Fibroblast of skin of right quadriceps (primary cell): Measurements from ENCODE around the gene EFEMP1.

Experiments
- DNase-seq: peaks from one replicate; pipeline ENCODE4 v3.0.0-alpha.2; 2013

Gene EFEMP1

DNA sequence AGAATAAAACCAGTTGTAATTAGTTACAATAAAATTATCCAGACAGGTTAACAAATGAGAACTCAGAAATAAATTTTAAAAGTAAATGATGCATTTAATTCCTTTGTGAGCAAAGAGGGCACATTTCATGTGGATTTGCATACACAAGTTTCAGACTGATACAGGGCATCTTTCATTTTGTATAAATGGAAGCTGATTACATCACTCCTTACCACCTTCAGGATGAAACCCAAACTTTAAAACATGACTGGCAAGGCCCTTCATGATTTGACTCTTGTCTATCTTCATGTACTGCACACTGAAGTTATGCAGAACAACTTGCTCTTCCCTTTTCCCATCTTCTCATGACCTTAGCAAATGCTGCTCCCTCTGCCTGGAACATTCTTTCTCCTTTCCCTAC, 26.9 kb downstream of the EFEMP1 start:
- no peak for DNase-seq

DNA sequence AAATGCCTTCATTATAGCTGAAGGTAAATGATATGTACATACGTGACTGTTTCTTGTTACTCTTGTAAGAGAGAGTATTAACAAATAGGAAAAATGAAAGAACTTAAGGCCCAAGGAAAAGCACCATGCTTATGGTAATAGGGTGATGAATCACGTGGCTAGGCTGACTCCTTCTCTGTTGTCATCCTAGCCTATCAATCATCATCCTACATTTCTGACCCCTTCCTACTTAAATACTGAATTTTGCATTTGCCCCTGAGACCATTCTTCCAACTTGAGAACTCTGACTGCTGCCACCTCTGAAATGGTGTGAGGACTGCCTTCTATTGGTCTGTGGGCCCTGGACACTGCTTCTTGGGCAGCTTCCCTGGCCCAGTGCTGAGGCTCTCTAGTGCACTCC, 28.9 kb downstream of the EFEMP1 start:
- no peak for DNase-seq

DNA sequence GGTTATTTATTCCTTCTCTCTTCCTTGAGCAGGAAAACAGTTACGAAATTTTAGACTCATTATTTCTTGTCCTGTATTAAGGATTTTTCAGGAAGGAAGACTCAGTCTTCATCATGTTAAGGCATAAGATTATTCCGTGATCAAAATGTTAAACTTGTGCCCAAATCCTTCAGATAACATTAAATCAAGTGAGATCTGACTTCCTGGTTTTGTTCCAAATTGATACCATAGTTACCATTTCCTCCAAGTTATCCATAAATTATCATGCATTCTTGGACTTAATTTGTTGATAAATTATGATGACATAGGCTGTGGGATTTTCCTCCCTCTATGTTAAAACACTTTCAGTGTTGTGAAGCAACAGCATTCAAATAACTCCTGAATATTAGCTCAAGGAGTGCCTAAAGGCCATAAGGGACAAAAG, 31.9 kb downstream of the EFEMP1 start:
- DNase-seq, result peak; percentile 66

DNA sequence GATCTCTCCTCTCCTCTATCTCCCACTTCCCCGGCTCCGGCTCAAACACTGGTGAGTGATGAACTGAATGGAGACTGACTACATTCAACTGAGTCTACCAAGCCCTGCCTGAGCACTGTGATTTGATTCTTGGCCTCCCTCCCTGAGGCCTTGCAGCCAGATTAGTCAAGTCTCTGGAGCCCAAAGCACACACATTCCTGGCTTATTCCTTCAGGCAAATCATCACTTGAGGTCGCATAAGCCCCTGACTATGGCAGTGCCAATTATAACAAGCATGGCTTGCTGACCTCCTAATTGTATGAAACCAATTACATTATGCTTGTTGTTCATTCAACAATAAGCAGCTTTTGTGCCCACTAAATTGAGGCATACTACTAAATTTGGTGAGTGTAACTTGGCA, 34.6 kb downstream of the EFEMP1 start:
- DNase-seq, result peak; percentile 59

DNA sequence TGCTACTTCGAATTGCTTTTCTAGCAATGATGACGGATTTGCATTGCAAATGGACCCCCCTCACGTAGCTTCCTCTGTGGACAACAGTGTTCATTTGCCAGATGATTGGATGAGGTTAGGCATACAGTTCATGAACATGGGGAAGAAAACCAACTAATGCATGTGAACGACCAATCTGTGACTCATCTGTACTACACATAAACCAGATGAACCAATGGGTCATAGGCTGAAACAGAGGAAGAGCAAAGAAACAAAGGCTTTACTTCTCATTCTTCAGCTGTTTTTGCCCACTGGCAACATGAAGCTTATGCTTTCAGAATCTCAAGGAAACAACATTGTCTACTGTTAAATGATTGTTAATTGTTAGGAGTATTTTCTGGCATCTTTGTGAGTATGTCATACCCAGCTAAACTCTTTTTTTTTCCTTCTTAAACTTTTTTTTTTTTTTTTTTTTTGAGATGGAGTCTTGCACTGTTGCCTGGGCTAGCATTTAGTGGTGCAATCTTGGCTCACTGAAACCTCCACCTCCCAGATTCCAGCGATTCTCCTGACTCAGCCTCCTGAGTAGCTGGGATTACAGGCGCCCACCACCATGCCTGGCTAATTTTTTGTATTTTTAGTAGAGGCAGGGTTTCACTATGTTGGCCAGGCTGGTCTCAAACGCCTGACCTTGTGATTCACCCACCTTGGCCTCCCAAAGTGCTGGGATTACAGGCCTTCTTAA, 35.5 kb downstream of the EFEMP1 start:
- DNase-seq, result peak; percentile 82

DNA sequence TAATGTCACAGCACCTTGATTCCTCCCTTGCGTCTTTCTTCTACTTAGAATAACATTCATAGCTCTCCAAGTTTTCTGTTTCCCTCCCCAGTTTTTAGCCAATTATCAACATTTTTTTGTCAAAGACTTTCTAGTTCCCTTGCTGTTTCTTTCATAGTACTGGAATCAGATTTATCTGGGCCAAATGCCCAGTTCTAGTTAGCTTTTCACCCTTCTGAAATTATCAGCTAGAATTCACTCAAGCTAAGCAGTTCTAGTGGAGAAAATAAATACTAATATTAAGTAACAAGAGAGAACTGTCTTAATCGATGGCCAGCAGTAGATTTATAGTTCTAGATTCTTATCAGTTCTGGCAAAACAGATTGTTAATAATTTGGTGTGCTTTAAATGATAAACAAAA, 36.2 kb downstream of the EFEMP1 start:
- peak; percentile 46 for DNase-seq

DNA sequence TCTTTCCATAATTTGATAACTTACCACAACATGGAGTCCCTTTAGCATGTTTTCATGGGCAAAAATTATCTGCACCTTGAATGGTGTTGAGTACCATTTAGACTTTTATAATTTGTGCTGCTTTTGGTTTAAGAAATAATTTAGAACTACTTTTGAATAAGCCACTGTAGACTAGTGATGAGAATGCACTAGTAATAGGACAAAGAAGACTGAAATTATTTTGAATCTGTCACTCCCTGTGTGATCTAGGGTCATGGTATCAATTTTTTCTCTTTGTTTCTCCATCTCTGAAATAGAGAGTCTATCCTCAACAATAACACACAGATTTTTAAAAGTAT, 37.7 kb downstream of the EFEMP1 start:
- no peak for DNase-seq

DNA sequence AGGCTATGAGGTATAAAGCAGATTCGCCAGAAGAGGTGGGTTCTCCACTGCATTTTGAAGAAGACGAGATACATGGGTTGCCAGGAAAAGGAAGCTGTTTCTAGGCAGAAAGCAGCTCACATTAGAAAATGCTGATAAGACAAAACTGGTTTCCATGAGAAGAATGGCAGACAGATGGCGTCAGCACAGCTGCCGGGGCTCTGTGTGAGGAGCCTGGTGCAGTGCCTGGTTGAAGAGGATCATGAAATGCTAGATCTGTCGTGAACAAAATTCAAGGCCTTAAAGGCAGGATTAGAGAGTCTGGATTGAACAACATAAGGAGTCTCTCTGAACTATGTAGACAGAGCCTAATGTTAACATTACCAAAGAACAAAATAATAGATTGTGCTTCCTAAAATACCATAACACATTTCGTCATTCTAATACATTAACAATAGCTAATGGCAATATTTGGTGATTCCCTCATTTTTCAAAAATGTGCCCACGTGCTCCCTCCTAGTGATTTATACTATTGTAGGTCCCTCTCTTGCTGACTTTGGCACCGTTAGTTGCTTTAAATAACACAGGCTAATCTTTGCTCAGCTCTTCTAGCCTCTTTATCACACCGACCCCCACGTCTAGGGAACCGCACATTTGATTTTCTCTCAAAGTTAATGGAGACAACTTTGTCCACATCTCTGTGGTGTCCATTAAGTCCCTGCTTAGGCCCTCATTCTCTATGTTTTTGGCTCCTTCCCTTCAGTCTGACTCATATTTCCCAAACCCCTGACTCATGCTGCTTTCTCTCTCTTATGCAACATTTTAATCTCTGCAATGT, 38.2 kb downstream of the EFEMP1 start:
- peak; percentile 95 for DNase-seq

DNA sequence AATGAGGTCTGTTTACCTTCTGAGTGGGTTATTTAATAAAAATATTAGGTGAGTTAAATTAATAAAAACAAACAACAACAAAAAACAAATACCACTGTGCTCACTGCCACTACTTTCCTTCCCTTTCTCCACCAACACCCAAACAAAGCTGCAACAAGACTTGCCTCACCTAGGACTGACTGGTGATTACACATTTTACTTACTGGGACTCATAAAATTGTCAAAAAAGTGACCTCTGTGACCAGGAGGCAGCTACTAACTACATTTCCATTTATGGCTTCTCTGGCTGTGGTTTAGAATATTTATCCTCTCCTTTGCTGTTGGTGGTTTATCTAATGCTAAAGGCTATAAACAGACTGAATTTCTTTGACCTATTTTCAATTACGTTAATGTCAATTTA, 39.8 kb downstream of the EFEMP1 start:
- DNase-seq, result no peak

DNA sequence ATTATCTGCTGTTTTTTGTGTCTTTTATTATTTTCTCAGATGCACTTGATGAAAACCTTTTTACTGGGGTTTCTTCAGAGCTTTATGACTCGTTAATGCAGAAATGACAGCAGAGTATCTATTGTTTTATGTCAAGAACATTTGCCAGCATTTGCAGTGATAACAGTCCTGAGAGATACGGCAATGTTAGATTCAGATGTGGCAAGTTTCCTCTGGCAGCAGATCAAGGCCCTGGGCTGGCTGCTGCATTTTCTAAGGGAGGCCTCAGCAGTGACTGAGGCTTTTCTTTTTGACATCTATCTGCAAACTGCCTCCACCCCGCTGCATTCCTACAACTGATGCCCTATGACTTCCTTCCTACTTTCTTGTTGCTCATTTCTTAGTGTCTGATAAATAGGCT, 40.2 kb downstream of the EFEMP1 start:
- peak; percentile 64 for DNase-seq

DNA sequence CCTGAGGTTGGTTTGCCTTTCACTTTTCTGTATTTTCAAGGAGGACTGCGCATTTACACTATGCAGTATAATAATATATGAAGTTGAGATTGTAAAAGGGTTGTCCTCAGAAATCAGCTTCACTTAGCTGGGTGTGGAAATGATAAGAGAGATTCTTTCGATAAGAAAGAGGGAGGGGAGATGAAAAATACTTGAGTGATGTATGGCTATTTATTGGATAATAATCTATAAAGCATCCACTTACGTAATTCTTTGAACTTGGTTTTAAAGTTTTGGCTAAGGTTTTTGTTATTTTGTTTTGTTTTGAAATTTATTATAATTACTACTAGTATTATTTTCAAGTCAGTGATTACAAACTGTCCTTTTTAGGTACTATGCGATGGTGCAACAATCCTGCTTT, 40.6 kb downstream of the EFEMP1 start:
- no peak for DNase-seq

DNA sequence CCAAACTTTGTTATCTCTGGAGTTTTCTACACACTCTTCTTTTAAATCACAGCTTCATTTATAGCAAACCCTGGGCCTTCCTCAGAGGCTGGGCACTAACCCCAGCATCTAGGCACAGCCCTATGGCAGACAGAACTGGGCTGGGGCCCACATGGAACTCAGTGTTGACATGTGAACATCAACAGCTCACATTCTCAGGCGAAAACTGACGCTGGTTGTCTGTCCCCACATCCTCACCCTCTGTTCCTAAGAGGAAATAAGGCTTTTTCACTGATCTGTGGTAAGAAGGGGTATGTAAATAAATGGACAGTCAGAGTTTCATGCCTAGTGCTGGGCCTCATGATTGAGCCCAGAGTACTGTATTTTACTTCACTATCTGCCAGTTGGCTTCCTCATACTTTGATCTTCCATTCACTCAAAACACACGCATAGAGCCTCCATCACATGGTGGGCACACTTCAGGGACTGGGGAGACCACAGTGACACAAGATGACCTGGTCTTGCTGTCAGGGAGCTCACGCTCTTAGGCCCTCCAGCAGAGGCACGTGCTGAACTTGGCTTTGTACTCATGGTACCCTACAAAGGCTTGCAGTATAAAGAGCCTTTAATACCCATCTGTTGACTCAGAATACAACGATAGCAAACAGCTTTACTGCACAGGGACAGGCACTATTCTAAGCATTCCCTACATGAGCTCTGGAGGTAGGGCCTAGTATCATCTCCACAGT, 43.0 kb downstream of the EFEMP1 start:
- DNase-seq, result no peak

DNA sequence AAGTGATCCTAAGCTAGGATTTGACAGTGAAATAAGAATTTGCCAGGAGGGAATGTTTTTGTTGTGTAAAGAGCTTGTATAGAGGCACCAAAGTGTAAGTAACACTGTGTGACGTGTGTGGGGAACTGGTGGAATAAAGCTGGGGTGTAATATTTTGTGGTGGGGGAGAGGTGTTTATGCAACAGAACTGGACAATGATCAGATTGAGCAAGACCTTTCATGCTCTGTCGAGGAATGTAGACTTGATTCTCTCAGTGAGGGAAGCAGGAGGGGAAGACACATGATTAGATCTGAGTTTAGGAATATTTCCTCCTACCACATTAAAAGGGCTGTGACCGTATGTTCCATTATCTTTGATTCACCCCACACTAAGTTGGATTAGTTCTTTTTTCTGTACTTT, 43.6 kb downstream of the EFEMP1 start:
- DNase-seq, result no peak

DNA sequence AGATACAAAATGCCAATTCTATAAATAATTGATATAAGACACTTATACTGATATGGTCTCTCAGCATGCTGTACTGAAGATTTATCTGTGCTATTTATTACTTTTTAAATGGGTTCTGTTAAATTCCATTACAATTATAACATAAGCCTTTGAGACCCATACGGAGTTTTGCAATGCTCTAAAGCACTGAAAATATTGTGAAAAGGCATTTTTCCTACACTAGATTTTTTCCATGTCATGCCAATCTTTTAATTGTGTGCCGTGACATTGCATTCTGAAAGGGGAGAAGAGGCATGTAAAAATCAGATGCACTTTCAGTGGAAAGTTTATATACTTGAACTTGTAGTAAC, 46.5 kb downstream of the EFEMP1 start:
- peak; percentile 86 for DNase-seq

DNA sequence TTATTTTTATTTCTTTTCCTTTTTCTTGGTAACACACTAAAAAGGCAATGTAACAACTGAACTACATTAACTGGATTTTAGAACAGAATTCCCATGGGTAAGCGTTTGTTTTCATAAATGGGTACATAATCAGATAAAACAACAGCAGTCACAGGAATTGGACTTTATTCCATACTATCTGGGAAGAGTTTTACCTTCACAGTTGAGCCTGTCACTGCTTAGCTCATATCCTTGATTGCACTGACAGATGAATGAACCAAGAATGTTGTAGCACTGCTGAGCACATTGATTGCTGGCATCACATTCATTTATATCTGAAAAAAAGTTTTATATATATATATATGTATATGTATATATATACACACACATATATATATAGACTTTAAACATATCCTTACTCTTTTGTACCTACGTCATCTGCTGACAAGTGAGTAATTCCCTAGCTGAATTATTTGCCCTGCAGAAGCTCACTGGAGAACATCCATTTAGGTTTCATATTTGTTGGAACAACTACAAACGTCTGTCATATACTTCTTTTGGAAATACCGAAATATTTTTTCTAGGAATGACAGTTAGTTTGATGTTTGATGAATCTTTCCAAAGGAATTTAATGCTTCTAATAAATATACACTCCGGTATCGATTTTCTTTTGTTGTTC, 47.0 kb downstream of the EFEMP1 start:
- peak; percentile 78 for DNase-seq

DNA sequence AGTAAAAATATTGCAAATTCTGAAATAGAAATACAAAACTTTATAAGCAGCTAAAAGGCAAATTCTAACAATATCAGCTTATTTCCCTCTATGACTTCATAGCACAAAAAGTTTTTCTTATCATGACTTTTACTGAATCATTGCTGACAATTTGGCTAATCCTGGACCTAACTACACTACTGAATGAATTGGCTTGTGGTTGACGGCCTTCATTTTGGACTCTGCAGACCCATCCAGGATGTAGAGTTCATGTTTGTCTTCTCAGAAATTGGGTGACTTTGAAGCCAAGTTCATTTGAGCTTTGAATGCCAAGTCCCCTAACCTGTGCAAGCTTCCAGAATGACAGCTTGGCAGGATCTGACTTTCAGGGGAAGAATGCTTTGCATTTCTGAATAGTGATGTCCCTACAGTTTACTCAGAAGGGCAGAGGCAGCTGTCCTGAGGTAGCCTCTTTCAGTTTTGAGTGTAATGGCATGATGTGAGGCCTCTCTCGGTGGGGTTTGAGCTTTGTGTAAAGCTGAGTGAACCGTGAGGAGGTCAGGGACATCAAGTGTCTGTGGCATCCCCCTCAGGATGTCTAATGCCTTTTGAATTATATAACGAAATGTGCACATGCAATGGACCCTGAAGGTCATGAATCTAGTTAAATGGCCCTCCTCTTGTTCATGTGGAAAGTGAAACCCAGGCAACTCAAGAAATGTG, 48.0 kb downstream of the EFEMP1 start:
- peak; percentile 44 for DNase-seq

DNA sequence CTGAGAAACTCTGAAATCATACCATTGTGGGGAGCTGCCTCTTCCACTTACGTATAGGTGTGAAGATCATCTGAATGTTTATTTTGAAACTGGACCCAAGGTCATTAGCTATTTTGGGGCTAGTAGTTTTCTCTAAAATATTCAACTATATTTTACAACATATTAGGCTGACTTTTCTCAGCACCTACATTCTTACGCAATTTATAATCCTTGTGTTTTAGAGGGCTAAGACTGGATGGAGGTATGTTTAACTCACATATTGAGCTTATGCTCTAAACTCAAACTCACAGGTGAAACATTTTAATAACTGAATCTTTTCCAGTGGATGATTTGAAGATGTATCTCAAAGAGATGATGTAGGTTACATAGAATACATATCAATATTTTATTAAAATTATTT, 49.2 kb downstream of the EFEMP1 start:
- DNase-seq, result no peak

DNA sequence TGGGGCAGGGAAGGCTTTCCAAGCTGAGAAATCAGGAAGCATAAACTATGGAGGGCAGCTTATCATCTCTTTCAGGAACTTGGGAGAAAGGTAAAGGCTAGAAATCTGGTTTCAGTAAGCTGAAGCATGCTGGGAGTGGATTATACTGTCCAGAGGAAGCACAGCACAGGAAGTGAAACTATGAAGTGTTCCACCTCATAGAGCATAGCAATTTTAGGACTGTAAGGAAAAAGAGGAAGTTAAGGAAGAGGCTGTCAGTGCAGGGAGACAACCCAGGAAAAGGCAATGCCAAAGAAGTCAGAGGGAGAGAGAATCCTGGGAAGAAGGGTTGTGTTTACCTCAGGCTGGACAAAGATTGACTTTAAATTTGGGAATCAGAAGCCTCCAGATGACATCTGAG, 51.9 kb downstream of the EFEMP1 start:
- DNase-seq, result no peak

DNA sequence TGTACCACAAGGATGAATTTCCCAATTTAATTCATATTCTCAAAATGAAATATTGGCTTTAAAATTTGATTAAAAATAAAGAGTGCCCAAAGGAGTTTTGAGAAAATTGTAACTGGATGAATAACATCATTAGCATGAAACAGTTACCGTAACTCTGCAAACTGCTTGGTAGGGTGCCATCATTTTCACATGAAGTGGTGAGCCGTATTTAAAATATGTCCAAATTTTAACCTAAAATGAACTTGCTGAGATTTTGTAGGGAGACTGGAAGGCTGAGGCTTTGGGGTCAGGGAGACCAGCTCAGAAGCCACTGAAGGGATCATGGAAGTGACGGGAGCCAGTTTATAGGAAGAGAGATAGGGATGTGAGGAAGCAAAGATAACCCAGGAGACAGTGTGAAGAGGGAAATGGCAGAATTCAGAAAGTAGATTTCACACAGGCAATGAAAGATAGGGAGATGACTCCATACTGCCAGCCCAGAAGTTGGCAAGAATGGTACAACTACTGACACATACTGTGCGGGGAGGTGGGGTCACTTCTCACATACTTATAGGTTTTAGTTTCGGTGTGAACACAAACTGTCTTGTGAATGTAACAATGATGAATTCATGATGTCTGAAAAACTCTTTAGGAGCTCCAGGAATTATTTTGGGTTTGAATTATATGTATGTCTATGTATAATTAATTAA, 53.8 kb downstream of the EFEMP1 start:
- peak; percentile 91 for DNase-seq

DNA sequence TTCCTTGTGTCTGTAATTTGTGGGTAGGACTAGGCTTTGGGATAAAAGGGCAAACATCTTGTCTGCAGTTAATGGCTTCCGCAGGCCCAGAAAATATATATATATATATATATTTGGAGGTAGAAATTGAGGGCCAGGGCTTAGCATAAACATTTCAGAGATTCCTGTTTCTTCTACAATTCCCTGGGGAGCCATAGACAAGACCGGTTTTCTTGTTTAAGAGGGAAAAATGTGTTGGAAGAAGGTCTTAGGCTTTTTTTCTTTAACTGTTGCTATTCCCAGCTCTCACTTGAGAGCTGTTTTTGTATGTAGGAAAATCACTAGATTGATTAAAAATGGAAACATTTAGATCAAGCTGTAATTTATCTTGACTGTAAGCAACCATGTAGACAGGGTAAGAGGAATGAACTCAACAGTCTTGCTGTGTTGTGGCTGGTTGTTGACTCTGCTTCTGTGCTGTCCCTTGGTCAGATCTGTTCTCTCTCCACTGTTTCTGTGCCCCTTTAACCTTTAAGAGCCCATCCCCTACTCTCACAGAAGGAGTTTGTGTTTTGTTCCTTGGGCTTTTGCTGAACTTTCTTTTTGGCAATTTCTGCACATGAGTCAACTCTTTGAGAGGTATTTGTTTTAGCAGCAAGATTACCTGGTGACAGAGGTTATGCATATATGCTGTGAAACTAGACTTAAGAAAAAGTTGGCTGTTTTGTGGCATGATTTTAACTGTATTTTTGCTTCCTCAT, 58.3 kb downstream of the EFEMP1 start:
- DNase-seq, result peak; percentile 86

DNA sequence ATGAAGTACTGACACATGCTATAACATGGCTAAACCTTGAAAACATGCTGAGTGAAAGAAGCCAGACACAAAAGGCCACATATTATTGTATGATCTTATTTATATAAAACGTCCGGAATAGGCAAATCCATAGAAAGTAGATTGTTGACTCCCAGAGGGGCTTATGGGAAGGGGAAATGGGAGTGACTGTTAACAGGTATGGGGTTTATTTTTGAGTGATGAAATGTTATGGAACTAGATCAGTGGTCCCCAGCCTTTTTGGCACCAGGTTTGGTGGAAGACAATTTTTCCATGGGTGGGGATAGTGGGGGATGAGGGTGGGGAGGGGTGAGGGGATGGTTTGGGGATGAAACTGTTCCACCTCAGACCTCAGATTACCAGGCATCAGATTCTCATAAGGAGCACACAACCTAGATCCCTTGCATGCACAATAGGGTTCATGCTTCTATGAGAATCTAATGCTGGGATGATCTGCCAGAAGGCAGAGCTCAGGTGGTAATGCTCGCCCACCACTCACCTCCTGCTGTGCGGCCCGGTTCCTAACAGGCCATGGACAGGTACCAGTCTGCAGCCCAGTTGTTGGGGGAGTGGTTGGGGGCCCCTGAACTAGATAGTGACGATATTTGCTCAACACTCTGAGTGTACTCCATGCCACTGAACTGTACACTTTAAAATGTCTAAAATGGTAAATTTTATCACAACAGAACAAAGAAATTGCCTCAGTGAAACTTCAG, 59.1 kb downstream of the EFEMP1 start:
- DNase-seq, result no peak
